ENCODE results near the gene IGFL3. TPM values are rescaled to one million over a fixed set of nuclear protein-coding genes. Genes with fewer than 3 reads are reported as not detected.
"Not testable (repeated sequence)": the region's sequence is repeated elsewhere in the genome, so short reads cannot be mapped to it uniquely, and the experiment has no call there.

The IGFL3 gene
- total and polyA plus RNA-seq, 4 donors, result not detected

DNA sequence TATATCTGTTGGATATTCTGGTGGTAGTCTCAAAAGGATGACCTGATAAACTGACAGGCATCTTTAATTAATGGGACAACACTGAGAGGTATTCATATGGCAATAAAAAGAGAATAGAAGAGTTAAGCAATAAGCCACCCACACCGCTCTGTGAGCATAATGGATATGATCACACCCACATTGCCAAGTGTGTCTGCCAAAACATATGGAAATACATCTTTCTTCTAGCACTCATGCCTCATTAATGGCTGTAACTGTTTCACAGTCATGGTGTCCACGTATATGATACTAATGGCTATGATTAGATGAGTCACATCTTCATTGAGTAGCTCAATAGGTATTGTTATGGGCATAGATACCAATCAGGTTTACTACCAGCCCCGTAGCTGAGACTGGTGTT lies 13.1 kb downstream of the IGFL3 start:
- no peaks in the 10 kb centered on the region for H3K36me3 ChIP-seq (ENCODE audit: control insufficient read depth in 1 of 2, insufficient read depth in 2 of 2, low read length in 1 of 2)
- 49 to 67% methylated on average over 3 of the region's 3 CpGs for WGBS, 2 donors
- DNase-seq (no peak), ATAC-seq (ENCODE audit: low FRiP score) (no peak)
- no peaks in the 10 kb centered on the region for H3K27me3 ChIP-seq (ENCODE audit: control insufficient read depth in 1 of 2, insufficient read depth in 2 of 2, low read length in 1 of 2)
- intact Hi-C loops (cut with DNase I), result no loop called here
- no peaks in the 10 kb centered on the region for H3K4me1 ChIP-seq (ENCODE audit: control insufficient read depth in 1 of 2, insufficient read depth in 2 of 2, low read length in 2 of 2)
- no peaks in the 10 kb centered on the region for H3K9me3 ChIP-seq (ENCODE audit: control insufficient read depth, low read length)
- H3K27ac ChIP-seq (ENCODE audit: low read depth in 1 of 2, low read length in 2 of 2), result no peak overlapping the region
- H3K4me3 ChIP-seq (ENCODE audit: low read length in 2 of 2), result no peak overlapping the region

DNA sequence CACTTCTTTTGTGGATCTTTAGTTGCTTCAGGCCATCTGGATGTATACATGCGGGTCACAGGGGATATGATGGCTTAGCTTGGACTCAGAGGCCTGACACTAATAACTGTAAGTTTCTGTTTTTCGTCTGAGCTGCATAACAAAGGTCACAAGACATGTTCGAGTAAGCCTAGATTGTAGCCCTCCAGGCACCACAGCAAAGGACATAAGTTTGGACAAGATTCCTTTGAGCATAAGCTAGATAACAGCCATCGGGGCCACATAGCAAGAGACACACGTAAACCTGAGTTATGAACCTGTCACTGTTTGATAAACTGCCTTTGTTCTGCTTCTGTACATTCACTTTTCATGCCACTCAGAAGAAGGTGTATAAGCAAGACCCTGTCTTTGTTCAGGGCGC lies 14.6 kb downstream of the IGFL3 start:
- no peak for ATAC-seq (ENCODE audit: low FRiP score)
- H3K27me3 ChIP-seq (ENCODE audit: control insufficient read depth in 1 of 2, insufficient read depth in 2 of 2, low read length in 1 of 2), result no peaks in the 10 kb centered on the region
- H3K27ac ChIP-seq (ENCODE audit: low read depth in 1 of 2, low read length in 2 of 2), result no peak overlapping the region
- H3K4me3 ChIP-seq (ENCODE audit: low read length in 2 of 2), result no peak overlapping the region
- H3K9me3 ChIP-seq (ENCODE audit: control insufficient read depth, low read length), result peaks cover 4% of the 10 kb centered on the region
- DNase-seq, result no peak
- no peaks in the 10 kb centered on the region for H3K36me3 ChIP-seq (ENCODE audit: control insufficient read depth in 1 of 2, insufficient read depth in 2 of 2, low read length in 1 of 2)
- no peaks in the 10 kb centered on the region for H3K4me1 ChIP-seq (ENCODE audit: control insufficient read depth in 1 of 2, insufficient read depth in 2 of 2, low read length in 2 of 2)
- intact Hi-C loops (cut with DNase I), result no loop called here
- 43 to 54% methylated on average over 6 of the region's 6 CpGs for WGBS, 2 donors

DNA sequence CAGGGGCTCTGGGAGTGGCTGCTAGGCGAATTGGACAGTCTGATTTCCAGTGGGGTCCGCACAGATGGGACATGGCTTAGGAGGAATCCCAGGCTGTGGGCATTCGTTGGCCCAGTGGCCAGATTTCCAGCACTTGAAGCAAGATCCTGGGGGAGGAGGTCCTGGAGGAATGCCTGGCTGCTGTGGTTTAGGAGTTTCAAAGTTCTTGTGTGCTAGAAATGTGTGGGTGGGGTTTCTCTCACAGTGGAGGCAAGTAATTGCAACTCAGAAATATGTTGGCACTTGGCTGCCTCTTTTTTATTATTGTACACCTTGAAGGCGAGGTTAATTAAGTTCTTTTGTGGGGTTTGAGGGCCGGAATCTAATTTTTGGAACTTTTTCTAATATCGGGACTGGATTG lies 17.1 kb downstream of the IGFL3 start:
- Histone ChIP-seq H3K4me1 (ENCODE audit: control insufficient read depth in 1 of 2, insufficient read depth in 2 of 2, low read length in 2 of 2) (no peaks in the 10 kb centered on the region), H3K4me3 (ENCODE audit: low read length in 2 of 2) (no peak overlapping the region), H3K9me3 (ENCODE audit: control insufficient read depth, low read length) (peaks cover 6% of the 10 kb centered on the region), H3K27ac (ENCODE audit: low read depth in 1 of 2, low read length in 2 of 2) (no peak overlapping the region), H3K27me3 (ENCODE audit: control insufficient read depth in 1 of 2, insufficient read depth in 2 of 2, low read length in 1 of 2) (no peaks in the 10 kb centered on the region), H3K36me3 (ENCODE audit: control insufficient read depth in 1 of 2, insufficient read depth in 2 of 2, low read length in 1 of 2) (no peaks in the 10 kb centered on the region)
- intact Hi-C loops (cut with DNase I), result no loop called here
- no peak for ATAC-seq (ENCODE audit: low FRiP score)
- no peak for DNase-seq
- 71 to 75% methylated on average over 6 of the region's 6 CpGs for WGBS, 2 donors

DNA sequence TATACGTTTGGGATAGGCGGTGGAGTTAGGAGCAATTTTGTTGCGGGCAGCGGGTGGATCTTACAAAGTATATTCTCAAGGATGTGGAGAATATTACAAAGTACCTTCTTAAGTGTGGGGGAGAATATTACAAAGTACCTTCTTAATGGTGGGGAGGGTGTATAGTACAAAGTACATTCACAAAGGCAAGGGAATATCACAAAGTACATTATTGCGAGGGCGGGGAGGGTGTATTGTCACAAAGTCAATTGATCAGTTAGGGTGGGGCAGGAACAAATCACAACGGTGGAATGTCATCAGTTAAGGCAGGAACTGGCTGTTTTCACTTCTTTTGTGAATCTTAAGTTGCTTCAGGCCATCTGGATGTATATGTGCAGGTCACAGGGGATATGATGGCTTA lies 22.2 kb downstream of the IGFL3 start:
- H3K36me3 ChIP-seq (ENCODE audit: control insufficient read depth in 1 of 2, insufficient read depth in 2 of 2, low read length in 1 of 2); H3K27me3 ChIP-seq (ENCODE audit: control insufficient read depth in 1 of 2, insufficient read depth in 2 of 2, low read length in 1 of 2); H3K4me3 ChIP-seq (ENCODE audit: low read length in 2 of 2); H3K4me1 ChIP-seq (ENCODE audit: control insufficient read depth in 1 of 2, insufficient read depth in 2 of 2, low read length in 2 of 2); H3K27ac ChIP-seq (ENCODE audit: low read depth in 1 of 2, low read length in 2 of 2); intact Hi-C loops (cut with DNase I); ATAC-seq (ENCODE audit: low FRiP score); H3K9me3 ChIP-seq (ENCODE audit: control insufficient read depth, low read length); DNase-seq: not testable (repeated sequence)
- 86 to 87% methylated on average over 7 of the region's 7 CpGs for WGBS, 2 donors

DNA sequence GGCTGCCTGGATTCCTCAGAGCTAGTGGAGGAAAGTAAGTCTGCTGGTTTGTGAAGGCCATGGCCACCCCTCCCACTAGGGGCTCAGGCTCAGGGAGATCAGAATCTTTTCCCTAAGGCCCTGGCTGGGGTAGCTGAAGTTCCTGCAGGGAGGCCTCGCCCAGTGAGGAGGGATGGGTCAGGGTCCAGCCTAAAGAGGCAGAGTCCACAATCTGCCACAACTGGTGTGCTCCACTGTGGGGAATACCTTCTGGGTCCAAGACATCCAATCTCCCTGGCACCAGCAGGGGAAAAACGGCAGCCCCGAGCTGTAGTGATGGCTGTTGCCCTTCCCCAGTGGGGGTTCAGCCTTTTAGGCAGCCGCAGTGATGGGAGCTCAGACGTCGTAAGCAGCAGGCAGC lies 23.2 kb downstream of the IGFL3 start:
- intact Hi-C loops (cut with DNase I), result no loop called here
- Histone ChIP-seq H3K27me3 (ENCODE audit: control insufficient read depth in 1 of 2, insufficient read depth in 2 of 2, low read length in 1 of 2) (no peaks in the 10 kb centered on the region), H3K4me3 (ENCODE audit: low read length in 2 of 2) (no peak overlapping the region), H3K36me3 (ENCODE audit: control insufficient read depth in 1 of 2, insufficient read depth in 2 of 2, low read length in 1 of 2) (no peaks in the 10 kb centered on the region), H3K4me1 (ENCODE audit: control insufficient read depth in 1 of 2, insufficient read depth in 2 of 2, low read length in 2 of 2) (no peaks in the 10 kb centered on the region), H3K27ac (ENCODE audit: low read depth in 1 of 2, low read length in 2 of 2) (no peak overlapping the region), H3K9me3 (ENCODE audit: control insufficient read depth, low read length) (peaks cover 6% of the 10 kb centered on the region)
- ATAC-seq (ENCODE audit: low FRiP score) (no peak), DNase-seq (no peak)
- WGBS, 2 donors, result 39 to 40% methylated on average over 6 of the region's 6 CpGs

DNA sequence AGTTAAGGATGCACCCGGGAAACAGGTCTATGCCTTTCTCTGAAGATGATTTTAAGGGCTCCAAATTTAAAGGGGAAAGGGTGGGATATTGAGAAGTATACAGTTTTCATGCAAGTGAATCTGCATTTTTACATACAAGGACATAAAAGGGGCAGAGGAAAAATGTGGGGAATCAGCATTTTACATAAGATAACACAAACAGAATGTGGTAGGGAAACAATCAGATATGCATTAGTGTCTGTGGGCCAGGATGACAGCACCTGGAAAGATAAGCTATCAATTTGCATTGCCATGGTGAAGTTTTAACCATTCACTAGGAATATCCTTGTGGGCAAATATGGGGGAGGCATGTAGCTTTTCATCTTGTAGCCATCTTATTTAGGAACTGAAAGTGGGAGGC lies 24.1 kb downstream of the IGFL3 start:
- ATAC-seq (ENCODE audit: low FRiP score) (no peak), DNase-seq (no peak)
- 57 to 73% methylated on average over 1 of the region's 1 CpG for WGBS, 2 donors
- Histone ChIP-seq H3K36me3 (ENCODE audit: control insufficient read depth in 1 of 2, insufficient read depth in 2 of 2, low read length in 1 of 2) (no peaks in the 10 kb centered on the region), H3K4me3 (ENCODE audit: low read length in 2 of 2) (no peak overlapping the region), H3K4me1 (ENCODE audit: control insufficient read depth in 1 of 2, insufficient read depth in 2 of 2, low read length in 2 of 2) (no peaks in the 10 kb centered on the region), H3K27me3 (ENCODE audit: control insufficient read depth in 1 of 2, insufficient read depth in 2 of 2, low read length in 1 of 2) (no peaks in the 10 kb centered on the region), H3K9me3 (ENCODE audit: control insufficient read depth, low read length) (peaks cover 5% of the 10 kb centered on the region), H3K27ac (ENCODE audit: low read depth in 1 of 2, low read length in 2 of 2) (no peak overlapping the region)
- intact Hi-C loops (cut with DNase I), result no loop called here

DNA sequence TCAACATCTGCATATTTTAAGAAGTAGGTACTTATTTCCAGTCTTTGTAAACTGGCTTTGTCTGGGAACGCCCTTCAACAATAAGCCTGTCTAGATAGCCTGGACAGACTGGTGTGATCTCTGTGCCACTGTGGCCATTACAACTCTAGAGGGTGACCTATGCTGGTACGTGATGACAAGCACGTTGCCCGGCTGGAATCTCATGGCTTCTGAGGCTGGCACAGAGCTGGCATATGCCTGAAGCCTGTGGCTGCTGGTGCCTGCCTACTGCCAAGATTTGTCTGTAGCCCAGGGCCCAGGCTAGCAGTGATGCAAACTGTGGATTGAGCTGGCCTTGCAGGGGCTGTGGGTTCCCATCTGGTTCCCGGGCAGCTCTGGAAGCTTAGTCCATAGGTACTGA lies 34.0 kb downstream of the IGFL3 start:
- H3K4me1 ChIP-seq (ENCODE audit: control insufficient read depth in 1 of 2, insufficient read depth in 2 of 2, low read length in 2 of 2), result no peaks in the 10 kb centered on the region
- ATAC-seq (ENCODE audit: low FRiP score) (no peak), DNase-seq (no peak)
- H3K4me3 ChIP-seq (ENCODE audit: low read length in 2 of 2), result no peak overlapping the region
- no peak overlapping the region for H3K27ac ChIP-seq (ENCODE audit: low read depth in 1 of 2, low read length in 2 of 2)
- H3K27me3 ChIP-seq (ENCODE audit: control insufficient read depth in 1 of 2, insufficient read depth in 2 of 2, low read length in 1 of 2), result no peaks in the 10 kb centered on the region
- H3K36me3 ChIP-seq (ENCODE audit: control insufficient read depth in 1 of 2, insufficient read depth in 2 of 2, low read length in 1 of 2), result no peaks in the 10 kb centered on the region
- peaks cover 17% of the 10 kb centered on the region for H3K9me3 ChIP-seq (ENCODE audit: control insufficient read depth, low read length)
- 83 to 86% methylated on average over 5 of the region's 5 CpGs for WGBS, 2 donors
- intact Hi-C loops (cut with DNase I), result no loop called here

DNA sequence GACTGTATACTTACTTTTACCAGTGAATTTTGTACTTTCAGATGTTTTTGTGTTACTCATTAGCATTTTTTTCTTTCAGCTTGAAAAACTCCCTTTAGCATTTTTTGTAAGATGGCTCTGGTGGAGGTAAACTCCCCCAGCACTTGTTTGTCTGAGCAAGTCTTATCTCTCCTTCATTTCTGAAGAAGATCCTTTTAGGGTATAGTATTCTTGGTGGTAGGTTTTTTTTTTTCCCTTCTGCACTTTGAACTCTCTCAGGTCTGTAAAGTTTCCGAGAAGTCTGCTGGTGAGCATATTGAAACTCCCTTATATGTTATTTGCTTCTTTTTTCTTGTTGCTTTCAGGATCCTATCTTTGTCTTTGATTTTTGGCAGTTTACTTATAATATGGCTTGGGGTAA lies 35.1 kb downstream of the IGFL3 start:
- no peaks in the 10 kb centered on the region for H3K4me1 ChIP-seq (ENCODE audit: control insufficient read depth in 1 of 2, insufficient read depth in 2 of 2, low read length in 2 of 2)
- H3K27ac ChIP-seq (ENCODE audit: low read depth in 1 of 2, low read length in 2 of 2), result no peak overlapping the region
- DNase-seq (no peak), ATAC-seq (ENCODE audit: low FRiP score) (no peak)
- intact Hi-C loops (cut with DNase I), result no loop called here
- WGBS, 2 donors, result 95 to 96% methylated on average over 1 of the region's 1 CpG
- H3K36me3 ChIP-seq (ENCODE audit: control insufficient read depth in 1 of 2, insufficient read depth in 2 of 2, low read length in 1 of 2), result no peaks in the 10 kb centered on the region
- peaks cover 0 to 3% of the 10 kb centered on the region in 2 donors for H3K27me3 ChIP-seq (ENCODE audit: control insufficient read depth in 1 of 2, insufficient read depth in 2 of 2, low read length in 1 of 2)
- peaks cover 17% of the 10 kb centered on the region for H3K9me3 ChIP-seq (ENCODE audit: control insufficient read depth, low read length)
- H3K4me3 ChIP-seq (ENCODE audit: low read length in 2 of 2), result no peak overlapping the region

DNA sequence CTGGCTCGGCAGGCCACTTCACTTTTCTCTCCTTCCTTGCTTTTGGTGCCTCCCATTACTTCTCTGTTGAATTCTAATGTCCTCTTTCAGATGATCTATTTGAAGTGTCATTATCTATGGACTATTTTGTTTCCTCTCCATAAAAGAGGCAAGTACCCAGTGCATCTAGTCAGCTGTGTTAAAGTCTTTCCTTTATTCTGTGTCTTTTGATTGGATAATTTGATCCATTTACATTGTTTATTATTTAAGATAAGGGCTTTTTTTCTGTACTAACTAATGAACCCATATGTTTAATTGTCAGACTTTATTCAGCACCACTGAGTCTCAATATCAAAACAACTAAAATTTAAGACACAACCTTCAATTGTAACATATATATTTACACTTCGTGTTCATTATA lies 36.4 kb downstream of the IGFL3 start:
- Histone ChIP-seq H3K4me1 (ENCODE audit: control insufficient read depth in 1 of 2, insufficient read depth in 2 of 2, low read length in 2 of 2) (no peaks in the 10 kb centered on the region), H3K27ac (ENCODE audit: low read depth in 1 of 2, low read length in 2 of 2) (no peak overlapping the region), H3K9me3 (ENCODE audit: control insufficient read depth, low read length) (peaks cover 17% of the 10 kb centered on the region), H3K36me3 (ENCODE audit: control insufficient read depth in 1 of 2, insufficient read depth in 2 of 2, low read length in 1 of 2) (no peaks in the 10 kb centered on the region), H3K27me3 (ENCODE audit: control insufficient read depth in 1 of 2, insufficient read depth in 2 of 2, low read length in 1 of 2) (peaks cover 0 to 3% of the 10 kb centered on the region in 2 donors), H3K4me3 (ENCODE audit: low read length in 2 of 2) (no peak overlapping the region)
- no peak for DNase-seq
- intact Hi-C loops (cut with DNase I), result no loop called here
- ATAC-seq (ENCODE audit: low FRiP score), result no peak
- WGBS, 2 donors, result 85 to 92% methylated on average over 2 of the region's 2 CpGs

Data from aorta (tissue), 5 donors.